GM12891 (cell line): ENCODE measurements around the gene CASP10.

ENCODE experiments used
- POLR2A ChIP-seq: IDR thresholded peaks from 2 replicates; pipeline ENCODE4 v1.6.1; 2011; ENCODE audit warnings: low read depth, low read length, control low read depth
- TAF1 ChIP-seq: IDR thresholded peaks from 2 replicates; pipeline ENCODE4 v1.6.1; 2011; ENCODE audit warnings: low read depth, low read length, control low read depth

DNA sequence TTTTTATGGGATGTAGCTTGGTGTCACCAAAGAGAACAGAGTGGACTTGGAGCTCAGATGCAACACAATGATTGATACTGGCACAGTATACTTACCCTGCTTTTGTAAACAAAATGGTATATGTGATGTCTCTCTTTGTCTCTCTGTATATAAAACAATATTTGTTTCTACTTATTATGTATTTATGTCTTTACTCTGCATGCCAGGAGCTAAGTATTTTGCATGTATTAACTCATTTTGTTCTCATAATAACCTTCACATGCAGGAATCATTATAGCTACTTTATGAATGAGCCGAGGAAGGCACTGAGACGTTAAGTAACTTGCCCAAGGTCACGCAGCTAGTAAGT is 49.5 kb downstream of the CASP10 start:
- TF ChIP-seq POLR2A (no peak), TAF1 (no peak)
